GM12874 (cell line): ENCODE measurements around the gene KCNJ15.

Experiments
- TF ChIP-seq, protein P1 (sequence below): IDR thresholded peaks from 2 replicates; pipeline ENCODE4 v1.5.1; 2011; ENCODE audit warnings: low read depth, mild to moderate bottlenecking, control low read depth, low read length, moderate library complexity; ENCODE audit not compliant: insufficient read depth

Gene KCNJ15

GRCh38 chr21:38246511-38246910, 10.3 kb upstream of the KCNJ15 start:
- TF ChIP-seq, protein P1, sequence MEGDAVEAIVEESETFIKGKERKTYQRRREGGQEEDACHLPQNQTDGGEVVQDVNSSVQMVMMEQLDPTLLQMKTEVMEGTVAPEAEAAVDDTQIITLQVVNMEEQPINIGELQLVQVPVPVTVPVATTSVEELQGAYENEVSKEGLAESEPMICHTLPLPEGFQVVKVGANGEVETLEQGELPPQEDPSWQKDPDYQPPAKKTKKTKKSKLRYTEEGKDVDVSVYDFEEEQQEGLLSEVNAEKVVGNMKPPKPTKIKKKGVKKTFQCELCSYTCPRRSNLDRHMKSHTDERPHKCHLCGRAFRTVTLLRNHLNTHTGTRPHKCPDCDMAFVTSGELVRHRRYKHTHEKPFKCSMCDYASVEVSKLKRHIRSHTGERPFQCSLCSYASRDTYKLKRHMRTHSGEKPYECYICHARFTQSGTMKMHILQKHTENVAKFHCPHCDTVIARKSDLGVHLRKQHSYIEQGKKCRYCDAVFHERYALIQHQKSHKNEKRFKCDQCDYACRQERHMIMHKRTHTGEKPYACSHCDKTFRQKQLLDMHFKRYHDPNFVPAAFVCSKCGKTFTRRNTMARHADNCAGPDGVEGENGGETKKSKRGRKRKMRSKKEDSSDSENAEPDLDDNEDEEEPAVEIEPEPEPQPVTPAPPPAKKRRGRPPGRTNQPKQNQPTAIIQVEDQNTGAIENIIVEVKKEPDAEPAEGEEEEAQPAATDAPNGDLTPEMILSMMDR, result no peak

GRCh38 chr21:38247738-38248510, 8.9 kb upstream of the KCNJ15 start:
- TF ChIP-seq, protein P1, result no peak

- TF ChIP-seq, protein P1, result no peak
Observed at GRCh38 chr21:38249256-38249655, 7.5 kb upstream of the KCNJ15 start.

DNA sequence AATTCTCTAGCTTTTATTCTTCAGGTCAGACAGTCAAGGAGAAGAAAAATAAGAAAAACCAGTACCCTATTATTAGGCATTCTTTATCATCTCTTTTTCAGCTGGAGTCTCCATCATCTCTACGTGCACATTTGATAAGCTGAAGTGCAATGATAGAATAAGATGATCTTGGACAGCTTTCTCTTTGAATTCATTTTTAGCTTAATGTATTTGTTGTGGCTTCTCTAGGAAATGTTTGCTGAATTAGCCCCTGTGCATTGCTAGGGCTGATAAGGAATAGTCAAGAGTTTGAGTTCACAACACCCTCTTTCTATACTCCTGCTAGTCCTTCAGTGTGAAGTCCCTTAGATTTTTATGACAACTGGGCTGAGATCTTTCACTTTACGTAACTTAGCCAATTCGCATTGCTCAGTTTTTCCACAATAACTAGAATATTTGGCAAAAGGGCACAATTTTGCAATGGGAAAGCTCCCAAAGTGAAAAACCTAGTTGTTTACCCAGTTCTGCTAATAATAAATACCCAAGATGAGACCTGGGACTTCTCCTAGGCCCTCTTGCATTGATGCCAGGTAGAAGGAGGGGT, 7.0 kb upstream of the KCNJ15 start:
- TF ChIP-seq, protein P1, result no peak

GRCh38 chr21:38250991-38251418, 5.8 kb upstream of the KCNJ15 start:
- TF ChIP-seq, protein P1, result no peak

DNA sequence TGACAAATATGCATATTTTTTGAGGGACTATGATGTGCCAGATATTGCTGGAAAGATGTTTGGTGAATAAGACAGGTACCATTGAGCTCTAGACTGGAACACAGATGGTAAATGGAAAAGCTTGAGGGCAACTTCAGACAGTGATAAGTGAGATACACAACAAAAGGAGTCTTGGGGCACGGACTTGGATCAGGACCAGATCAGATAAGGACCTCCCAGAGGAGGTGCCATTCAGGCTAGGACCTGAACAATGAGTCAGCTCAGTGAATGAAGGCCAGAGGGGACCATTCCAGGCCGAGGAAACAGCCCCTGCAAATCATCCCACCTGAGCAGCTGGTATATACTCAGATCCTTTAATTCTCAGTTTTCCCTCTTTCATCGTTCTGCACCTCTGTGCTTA, 1.8 kb upstream of the KCNJ15 start:
- TF ChIP-seq, protein P1, result no peak

DNA sequence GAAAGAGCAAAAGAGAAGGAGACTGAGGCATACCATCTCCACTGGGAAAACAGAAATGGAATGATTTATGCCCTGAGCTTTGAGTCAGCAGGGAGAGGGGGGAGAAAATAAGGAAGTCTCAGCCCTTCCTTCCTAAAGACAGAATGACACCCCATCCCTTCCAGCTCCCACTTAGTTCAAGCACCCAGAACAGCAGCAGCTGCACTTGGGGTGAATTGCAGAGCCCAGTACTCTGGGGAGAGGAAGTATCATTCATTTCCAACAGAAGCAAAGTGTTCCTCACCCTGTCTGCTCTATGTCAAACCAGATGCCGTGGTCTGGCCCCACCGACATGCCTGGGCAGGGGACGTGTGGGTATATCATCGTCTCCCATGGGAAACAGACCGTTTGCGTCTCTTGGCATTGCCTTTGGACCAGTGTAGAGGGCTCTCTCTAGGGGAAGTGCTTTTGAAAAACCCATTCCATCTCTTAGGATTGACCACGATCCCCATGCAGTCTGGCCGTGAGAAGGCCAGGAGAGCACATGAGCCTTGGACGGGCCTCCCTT, 1.1 kb upstream of the KCNJ15 start:
- TF ChIP-seq, protein P1, result no peak
